IMR-90 (cell line): ENCODE data around the gene PLCB4. TPM values are rescaled to one million over a fixed set of nuclear protein-coding genes. Genes with fewer than 3 reads are reported as not detected.
A peak's percentile ranks its signal among the peaks of the same experiment; 100 is the strongest.

Source experiments
- ATAC-seq: fragments of 200-7000 bp; cut with Tn5 transposase; 2 replicates; pipeline ENCODE4 v1.9.1; 2020; ENCODE audit warnings: low read depth, mild to moderate bottlenecking, moderate library complexity
- BruUV-seq: library from RNA; stranded (reverse); fragments of 400-500 nt; replicated peaks from 2 replicates; lab custom pipeline; 2021; lab: Mats Ljungman, UMichigan
- CTCF ChIA-PET: fragments of 300-600 bp; formaldehyde crosslinking; extraction: SDS; loops from one replicate; lab custom pipeline; 2021; ENCODE audit warnings: antibody characterized with exemption; lab: Yijun Ruan, JAX
- POLR2A ChIA-PET: fragments of 300-600 bp; sonication (Branson Sonifier 250); formaldehyde crosslinking; loops from one replicate; lab custom pipeline; 2022; ENCODE audit warnings: antibody characterized with exemption; ENCODE audit not compliant: unreplicated experiment; lab: Charles Lee
- DNase-seq: peaks from one replicate; pipeline ENCODE4 v3.0.0; 2013
- H2AFZ ChIP-seq: replicated peaks from 2 replicates; pipeline ENCODE3; 2013; ENCODE audit warnings: low read length, mild to moderate bottlenecking; ENCODE audit not compliant: poor library complexity
- H2AK5ac ChIP-seq: 2 replicates; pipeline ENCODE4 v1.6.1; 2013; ENCODE audit warnings: low read depth, low read length, inconsistent platforms
- H2AK9ac ChIP-seq: replicated peaks from 2 replicates; pipeline ENCODE3; 2013; ENCODE audit warnings: mild to moderate bottlenecking, low read depth, low read length, moderate library complexity; ENCODE audit not compliant: poor library complexity
- H2BK120ac ChIP-seq: 2 replicates; pipeline ENCODE4 v1.6.1; 2013; ENCODE audit warnings: low read depth, low read length, inconsistent platforms
- H2BK15ac ChIP-seq: 3 replicates; pipeline ENCODE4 v1.6.1; 2013; ENCODE audit warnings: low read depth, low read length, inconsistent platforms
- H2BK20ac ChIP-seq: 2 replicates; pipeline ENCODE4 v1.6.1; 2013; ENCODE audit warnings: low read depth, mild to moderate bottlenecking, inconsistent platforms, low read length, moderate library complexity
- H2BK5ac ChIP-seq: 2 replicates; pipeline ENCODE4 v1.6.1; 2013; ENCODE audit warnings: mild to moderate bottlenecking, low read depth, low read length, inconsistent platforms; ENCODE audit not compliant: poor library complexity, severe bottlenecking
- H3K14ac ChIP-seq: replicated peaks from 2 replicates; pipeline ENCODE4 v1.6.1; 2013; ENCODE audit warnings: low read depth, low read length, inconsistent platforms
- H3K18ac ChIP-seq: 2 replicates; pipeline ENCODE4 v1.6.1; 2013; ENCODE audit warnings: low read depth, low read length, control low read depth
- H3K23ac ChIP-seq: 2 replicates; pipeline ENCODE4 v1.6.1; 2013; ENCODE audit warnings: low read depth, low read length, inconsistent platforms
- H3K27ac ChIP-seq: 2 replicates; pipeline ENCODE4 v1.5.1; 2013; ENCODE audit warnings: mild to moderate bottlenecking, control low read depth, low read length; ENCODE audit not compliant: insufficient read depth
- H3K27me3 ChIP-seq: 2 replicates; pipeline ENCODE4 v1.6.1; 2013; ENCODE audit warnings: low read length; ENCODE audit not compliant: control insufficient read depth, insufficient read depth
- H3K36me3 ChIP-seq: 2 replicates; pipeline ENCODE4 v1.6.1; 2013; ENCODE audit warnings: low read length, mixed read lengths; ENCODE audit not compliant: control insufficient read depth, insufficient read depth
- H3K4ac ChIP-seq: 2 replicates; pipeline ENCODE4 v1.6.1; 2013; ENCODE audit warnings: low read depth, low read length, inconsistent platforms
- H3K4me1 ChIP-seq: 2 replicates; pipeline ENCODE4 v1.6.1; 2013; ENCODE audit warnings: low read length, mixed read lengths; ENCODE audit not compliant: control insufficient read depth, insufficient read depth
- H3K4me2 ChIP-seq: 2 replicates; pipeline ENCODE4 v1.6.1; 2013; ENCODE audit warnings: low read depth, mild to moderate bottlenecking, control low read depth, low read length, moderate library complexity
- H3K4me3 ChIP-seq: 2 replicates; pipeline ENCODE4 v1.5.1; 2013; ENCODE audit warnings: low read depth, mild to moderate bottlenecking, control low read depth, low read length, moderate library complexity; ENCODE audit not compliant: insufficient read depth
- H3K56ac ChIP-seq: 2 replicates; pipeline ENCODE4 v1.6.1; 2013; ENCODE audit warnings: low read length, inconsistent platforms; ENCODE audit not compliant: insufficient read depth; ENCODE audit errors: extremely low read depth
- H3K79me1 ChIP-seq, 2 experiments: 2 replicates each; pipeline ENCODE4 v1.6.1; 2013; ENCODE audit warnings: low read length in 2 of 2, inconsistent platforms in 1 of 2, low read depth in 1 of 2
- H3K9ac ChIP-seq: 2 replicates; pipeline ENCODE4 v1.6.1; 2013; ENCODE audit warnings: low read depth, low read length, control low read depth
- H3K9me1 ChIP-seq: 2 replicates; pipeline ENCODE4 v1.6.1; 2013; ENCODE audit warnings: low read length, inconsistent platforms; ENCODE audit not compliant: insufficient read depth
- H3K9me3 ChIP-seq: 2 replicates; pipeline ENCODE4 v1.6.1; 2013; ENCODE audit warnings: low read length; ENCODE audit not compliant: control insufficient read depth, insufficient read depth
- H4K20me1 ChIP-seq: 2 replicates; pipeline ENCODE4 v1.6.1; 2013; ENCODE audit warnings: low read length, inconsistent platforms; ENCODE audit not compliant: insufficient read depth
- H4K5ac ChIP-seq: 2 replicates; pipeline ENCODE4 v1.6.1; 2013; ENCODE audit warnings: mild to moderate bottlenecking, low read depth, low read length, control low read depth
- H4K8ac ChIP-seq, 2 experiments: 2 replicates each; pipeline ENCODE4 v1.6.1; 2013; ENCODE audit warnings: low read depth in 2 of 2, low read length in 2 of 2, control low read depth in 1 of 2, inconsistent platforms in 1 of 2
- H4K91ac ChIP-seq: 2 replicates; pipeline ENCODE4 v1.6.1; 2013; ENCODE audit warnings: low read depth, low read length, inconsistent platforms; ENCODE audit not compliant: insufficient read depth
- CHD1 ChIP-seq: IDR thresholded peaks from 2 replicates; pipeline ENCODE4 v1.6.1; 2012; ENCODE audit warnings: low read depth, low read length, improper control_type of control experiment
- ELK1 ChIP-seq: fragments of 150-350 bp; IDR thresholded peaks from 2 replicates; pipeline ENCODE4 v1.6.1; 2016; ENCODE audit warnings: low read depth, mild to moderate bottlenecking, low read length, moderate library complexity, borderline replicate concordance
- FOS ChIP-seq: fragments of 150-350 bp; IDR thresholded peaks from 2 replicates; pipeline ENCODE4 v1.6.1; 2016; ENCODE audit warnings: low read depth, low read length
- MAZ ChIP-seq: IDR thresholded peaks from 2 replicates; pipeline ENCODE4 v1.6.1; 2012; ENCODE audit warnings: low read depth, mild to moderate bottlenecking, low read length, improper control_type of control experiment, moderate library complexity, borderline replicate concordance
- MXI1 ChIP-seq: IDR thresholded peaks from 2 replicates; pipeline ENCODE4 v1.6.1; 2012; ENCODE audit warnings: low read depth, mild to moderate bottlenecking, low read length, moderate library complexity, borderline replicate concordance
- NFE2L2 ChIP-seq: fragments of 150-350 bp; IDR thresholded peaks from 2 replicates; pipeline ENCODE4 v1.6.1; 2016; ENCODE audit warnings: low read depth, mild to moderate bottlenecking, low read length
- POLR2A ChIP-seq: IDR thresholded peaks from 2 replicates; pipeline ENCODE4 v1.6.1; 2012; ENCODE audit warnings: mild to moderate bottlenecking, low read depth, low read length
- RFX5 ChIP-seq: IDR thresholded peaks from 2 replicates; pipeline ENCODE4 v1.8.0; 2012; ENCODE audit warnings: low read depth, mild to moderate bottlenecking, low read length, moderate library complexity
- SMC3 ChIP-seq: fragments of 150-350 bp; IDR thresholded peaks from 2 replicates; pipeline ENCODE4 v1.6.1; 2016; ENCODE audit warnings: low read depth, mild to moderate bottlenecking, antibody characterized with exemption, low read length, moderate library complexity
- USF2 ChIP-seq: fragments of 150-350 bp; IDR thresholded peaks from 2 replicates; pipeline ENCODE4 v1.6.1; 2017; ENCODE audit warnings: mild to moderate bottlenecking, antibody characterized with exemption, low read length, low read depth
- WGBS, 2 experiments: methylation state at CpG; one replicate each; pipeline versions ENCODE4 v1.1.5 to v1.1.7; 2013; ENCODE audit warnings: missing lambda C conversion rate in 2 of 2; ENCODE audit not compliant: insufficient read length in 1 of 2; ENCODE audit errors: extremely low coverage in 2 of 2; 5-methylcytosine and 5-hydroxymethylcytosine counted together
- dilution Hi-C: fragments of 300-500 bp; cut with HindIII; formaldehyde crosslinking; loops from one replicate; pipeline ENCODE4 v1.14.3; 2018; ENCODE audit warnings: low sequenced_read_pairs; ENCODE audit not compliant: unreplicated experiment
- in situ Hi-C: fragments of 300-500 bp; cut with MboI; formaldehyde crosslinking; loops from 3 replicates; pipeline ENCODE4 v1.14.3; 2019; ENCODE audit warnings: low sequenced_read_pairs, inconsistent platforms, mixed read lengths
- intact Hi-C: fragments of 100-400 bp; cut with micrococcal nuclease; formaldehyde crosslinking; loops from 2 replicates; pipeline ENCODE4 v1.10.0; 2022
- polyA plus RNA-seq, 3 experiments: library from polyadenylated mRNA; depleted of rRNA; stranded (reverse); fragments of >200 nt; gene quantifications; 2 replicates each; pipeline ENCODE4 v1.2.3, GENCODE V29; 2012; ENCODE audit warnings: low replicate concordance in 1 of 3
- total RNA-seq: library from RNA; depleted of rRNA; stranded (reverse); fragments of >200 nt; gene quantifications from 2 replicates; pipeline ENCODE4 v1.2.3, GENCODE V29; 2012

Gene PLCB4
- total and polyA plus RNA-seq, 2 of the 4 experiments (the other 2 are of a cell fraction) = 12.5 to 24.0 TPM

- H2BK120ac ChIP-seq = no peak overlapping the region
- H4K20me1 ChIP-seq = no peaks in the 10 kb centered on the region
- H3K23ac ChIP-seq = no peak overlapping the region
- H4K91ac ChIP-seq = no peak overlapping the region
- ATAC-seq (peak; percentile 67), DNase-seq (peak; percentile 36)
- no peak overlapping the region for H2BK20ac ChIP-seq
- no peak overlapping the region for H4K5ac ChIP-seq
- no peak overlapping the region for H3K27ac ChIP-seq
- peaks cover 6% of the 10 kb centered on the region; the same call in 1 of the 2 replicates for H3K9me1 ChIP-seq
- WGBS, 2 experiments = no CpG with 5 or more reads among the region's 2 CpGs
- no peaks in the 10 kb centered on the region for H3K79me1 ChIP-seq
- TF ChIP-seq MAZ (no peak), FOS (no peak), MXI1 (no peak), SMC3 (no peak), RFX5 (no peak), USF2 (no peak), ELK1 (no peak), POLR2A (no peak), CHD1 (no peak), NFE2L2 (no peak)
- H2AK5ac ChIP-seq = no peak overlapping the region
- intact Hi-C loops = no loop called here
- no peak overlapping the region for H2BK15ac ChIP-seq
- no peaks in the 10 kb centered on the region for H3K9me3 ChIP-seq
- no peak overlapping the region for H3K56ac ChIP-seq
- POLR2A ChIA-PET = no interaction called here
- H4K8ac ChIP-seq = no peak overlapping the region
- peaks cover 4% of the 10 kb centered on the region for H3K4me1 ChIP-seq
- in situ Hi-C loops = no loop called here
- H3K18ac ChIP-seq = no peak overlapping the region
- no peak overlapping the region for H2AFZ ChIP-seq
- dilution Hi-C loops = no loop called here
- H3K4me3 ChIP-seq = no peak overlapping the region
- no peaks in the 10 kb centered on the region for H3K27me3 ChIP-seq
- no peak overlapping the region for H3K4ac ChIP-seq
- no peak overlapping the region for H2BK5ac ChIP-seq
- no peak overlapping the region for H3K9ac ChIP-seq
- H3K4me2 ChIP-seq = no peak overlapping the region
- no peak overlapping the region for H2AK9ac ChIP-seq
- H3K14ac ChIP-seq = no peak overlapping the region
- peaks cover 16% of the 10 kb centered on the region for H3K36me3 ChIP-seq
- CTCF ChIA-PET = interaction anchor here (1.2 kb wide), 1 partner anchor 149 kb away, joined by 4 read pairs; no protein-coding TSS in a partner anchor
- no TSS peak for BruUV-seq
These were observed 391.6 kb downstream of the PLCB4 start for GRCh38 chr20:9460518-9460917.
